ENCODE results near the gene DDIT4.
"Not testable (repeated sequence)": the region's sequence is repeated elsewhere in the genome, so short reads cannot be mapped to it uniquely, and the experiment has no call there.

DDIT4 gene

GRCh38 chr10:72291019-72291532 is 17.4 kb downstream of the DDIT4 start:
- FAIRE-seq = no peak
- TF ChIP-seq SPI1 (IDR thresholded peaks at IDR 0.05; ENCODE audit: low read depth, low read length) (no peak), TAF1 (IDR thresholded peaks at IDR 0.05; ENCODE audit: low read depth, low read length) (no peak), POLR2AphosphoS5 (IDR thresholded peaks at IDR 0.05; ENCODE audit: low read depth, low read length) (no peak)
- DNase-seq (ENCODE audit: insufficient read length, low spot score) = no peak

DNA sequence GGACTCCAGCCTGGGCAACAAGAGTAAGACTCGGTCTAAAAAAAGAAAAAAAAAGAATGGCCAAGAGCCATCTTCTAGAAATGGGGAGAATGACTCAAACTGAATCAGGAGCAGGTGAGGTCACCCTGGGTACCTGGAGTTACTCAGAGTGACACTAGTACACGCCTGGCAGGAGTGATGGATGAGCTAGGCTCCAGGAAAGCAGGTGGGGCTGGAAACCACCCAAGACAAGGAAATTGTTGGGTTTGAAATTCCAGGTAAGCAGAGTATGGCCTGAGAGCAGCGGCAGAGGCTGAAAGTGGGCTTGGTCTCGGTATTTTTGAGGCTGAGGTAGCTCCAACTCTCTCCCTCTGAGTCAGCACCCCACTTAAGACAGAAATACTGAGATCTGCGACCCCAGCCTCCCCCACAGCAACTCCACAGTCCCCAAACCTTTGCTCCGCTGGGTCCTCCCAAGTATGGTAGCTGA is 18.5 kb downstream of the DDIT4 start:
- TF ChIP-seq SPI1 (IDR thresholded peaks at IDR 0.05; ENCODE audit: low read depth, low read length) (no peak), POLR2A (IDR thresholded peaks at IDR 0.05; ENCODE audit: low read depth, low read length) (no peak), TAF1 (IDR thresholded peaks at IDR 0.05; ENCODE audit: low read depth, low read length) (no peak), POU2F2 (IDR thresholded peaks at IDR 0.05; ENCODE audit: low read depth, low read length) (no peak), PAX5 (IDR thresholded peaks at IDR 0.05; ENCODE audit: insufficient read depth, low read length, severe bottlenecking) (no peak), POLR2AphosphoS5 (IDR thresholded peaks at IDR 0.05; ENCODE audit: low read depth, low read length) (no peak)
- FAIRE-seq = no peak
- no peak for DNase-seq (ENCODE audit: insufficient read length, low spot score)

GRCh38 chr10:72295330-72295910 is 21.7 kb downstream of the DDIT4 start:
- TF ChIP-seq PAX5 (IDR thresholded peaks at IDR 0.05; ENCODE audit: insufficient read depth, low read length, severe bottlenecking) = no peak
- TF ChIP-seq POU2F2 (IDR thresholded peaks at IDR 0.05; ENCODE audit: low read depth, low read length) = no peak
- TF ChIP-seq SPI1 (IDR thresholded peaks at IDR 0.05; ENCODE audit: low read depth, low read length) = no peak
- TF ChIP-seq TAF1 (IDR thresholded peaks at IDR 0.05; ENCODE audit: low read depth, low read length) = no peak
- TF ChIP-seq POLR2A (IDR thresholded peaks at IDR 0.05; ENCODE audit: low read depth, low read length) = no peak
- TF ChIP-seq POLR2AphosphoS5 (IDR thresholded peaks at IDR 0.05; ENCODE audit: low read depth, low read length) = no peak
- no peak for FAIRE-seq
- no peak for DNase-seq (ENCODE audit: insufficient read length, low spot score)

DNA sequence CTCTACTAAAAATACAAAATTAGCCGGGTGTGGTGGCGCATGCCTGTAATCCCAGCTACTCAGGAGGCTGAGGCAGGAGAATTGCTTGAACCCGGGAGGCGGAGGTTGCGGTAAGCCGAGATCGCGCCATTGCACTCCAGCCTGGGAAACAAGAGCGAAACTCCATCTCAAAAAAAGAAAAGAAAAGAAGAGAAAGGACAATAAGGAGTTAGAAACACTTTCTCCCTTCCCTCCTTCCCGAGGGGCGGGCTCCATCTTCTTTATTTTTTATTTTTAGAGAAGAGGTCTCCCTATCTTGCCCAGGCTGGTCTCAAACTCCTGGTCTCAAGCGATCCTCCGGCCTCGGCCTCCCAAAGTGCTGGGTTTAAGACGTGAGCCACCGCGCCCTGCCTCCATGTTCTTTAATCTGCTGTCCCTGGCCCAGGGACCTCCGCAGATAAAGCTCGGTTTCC is 23.1 kb downstream of the DDIT4 start:
- DNase-seq (ENCODE audit: insufficient read length, low spot score); FAIRE-seq: not testable (repeated sequence)

DNA sequence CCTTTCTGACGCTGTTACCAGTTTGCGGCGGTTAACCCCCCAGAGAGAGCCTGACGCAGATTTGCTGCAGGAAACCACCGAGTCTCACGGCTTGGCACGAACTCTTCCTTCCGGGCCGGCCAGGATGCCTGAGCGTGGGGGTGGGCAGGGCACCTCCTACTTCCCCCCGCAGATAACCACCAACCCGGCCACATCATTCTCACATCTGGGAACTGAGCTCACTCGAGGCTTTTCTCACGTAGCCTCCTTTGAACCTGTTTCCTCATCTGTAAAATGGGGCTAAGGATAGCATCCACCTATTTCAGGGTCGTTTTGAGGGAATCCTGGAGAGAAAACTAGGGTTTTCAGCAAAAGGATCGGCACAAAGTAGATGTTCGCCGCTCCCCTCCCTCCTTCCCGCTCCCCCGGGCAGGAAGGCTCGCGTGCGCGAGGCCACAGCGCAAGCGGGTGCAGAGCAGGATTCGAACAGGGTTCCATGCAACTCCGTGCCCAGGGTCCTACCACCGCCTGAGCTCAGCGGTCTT is 23.6 kb downstream of the DDIT4 start:
- DNase-seq (ENCODE audit: insufficient read length, low spot score) (peak; percentile 60), FAIRE-seq (peak; percentile 88)
- TF ChIP-seq SPI1 (IDR thresholded peaks at IDR 0.05; ENCODE audit: low read depth, low read length) = peak; percentile 81
- peak; percentile 84 for TF ChIP-seq POLR2A (IDR thresholded peaks at IDR 0.05; ENCODE audit: low read depth, low read length)
- peak; percentile 90 for TF ChIP-seq POLR2AphosphoS5 (IDR thresholded peaks at IDR 0.05; ENCODE audit: low read depth, low read length)
- no peak; the same call in 1 of the 2 replicates for TF ChIP-seq TAF1 (IDR thresholded peaks at IDR 0.05; ENCODE audit: low read depth, low read length)
- peak; percentile 77 for TF ChIP-seq PAX5 (IDR thresholded peaks at IDR 0.05; ENCODE audit: insufficient read depth, low read length, severe bottlenecking)
- TF ChIP-seq POU2F2 (IDR thresholded peaks at IDR 0.05; ENCODE audit: low read depth, low read length) = peak; percentile 93

DNA sequence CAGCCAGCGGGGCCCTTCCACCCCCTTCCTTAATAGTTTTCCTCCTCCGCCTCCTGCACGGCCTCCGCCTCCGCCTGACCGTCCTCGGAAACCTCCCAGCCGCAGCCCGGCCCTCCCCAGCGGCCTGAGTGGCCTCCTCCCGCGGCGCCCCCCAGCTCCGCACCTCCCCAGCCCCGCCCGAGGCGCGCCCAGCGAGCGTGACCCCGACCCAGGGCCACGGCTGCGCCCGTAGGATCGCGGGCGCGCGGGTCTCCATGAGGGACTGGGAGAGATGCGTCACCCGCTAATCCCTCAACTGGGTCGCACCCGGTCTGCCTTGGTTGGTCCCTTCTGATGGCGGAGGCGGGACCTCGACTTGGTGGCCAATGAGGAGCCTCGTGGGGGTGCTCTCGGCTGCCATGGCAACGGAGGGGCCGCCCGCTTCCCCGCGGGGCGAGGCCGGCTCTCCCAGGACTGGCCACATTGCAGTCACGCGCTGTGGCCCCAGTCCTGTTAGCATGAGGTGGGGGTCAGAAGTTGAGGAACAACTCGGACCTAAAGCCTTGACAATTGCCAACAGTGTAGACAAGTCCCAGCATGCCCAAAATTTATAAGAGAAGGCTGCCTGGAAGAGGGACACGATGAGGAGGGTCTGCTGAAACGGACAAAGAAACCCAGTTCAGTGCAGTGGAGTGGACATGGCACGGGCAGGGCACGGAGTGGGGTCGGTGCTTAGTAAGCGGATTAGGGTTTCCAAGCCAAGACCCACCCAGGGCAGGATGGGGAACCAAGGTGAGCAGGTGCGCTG is 24.3 kb downstream of the DDIT4 start:
- peak; percentile 85 for DNase-seq (ENCODE audit: insufficient read length, low spot score)
- peak; percentile 40 for TF ChIP-seq POLR2AphosphoS5 (IDR thresholded peaks at IDR 0.05; ENCODE audit: low read depth, low read length)
- TF ChIP-seq POU2F2 (IDR thresholded peaks at IDR 0.05; ENCODE audit: low read depth, low read length) = peak; percentile 78; the same call in 1 of the 2 replicates
- TF ChIP-seq POLR2A (IDR thresholded peaks at IDR 0.05; ENCODE audit: low read depth, low read length) = peak; percentile 77
- TF ChIP-seq PAX5 (IDR thresholded peaks at IDR 0.05; ENCODE audit: insufficient read depth, low read length, severe bottlenecking) = peak; percentile 93
- peak; percentile 85 for TF ChIP-seq TAF1 (IDR thresholded peaks at IDR 0.05; ENCODE audit: low read depth, low read length)
- no peak for TF ChIP-seq SPI1 (IDR thresholded peaks at IDR 0.05; ENCODE audit: low read depth, low read length)
- FAIRE-seq = peak; percentile 87

- FAIRE-seq (no peak), DNase-seq (ENCODE audit: insufficient read length, low spot score) (no peak)
- TF ChIP-seq TAF1 (IDR thresholded peaks at IDR 0.05; ENCODE audit: low read depth, low read length) (no peak), POU2F2 (IDR thresholded peaks at IDR 0.05; ENCODE audit: low read depth, low read length) (no peak), PAX5 (IDR thresholded peaks at IDR 0.05; ENCODE audit: insufficient read depth, low read length, severe bottlenecking) (no peak), POLR2A (IDR thresholded peaks at IDR 0.05; ENCODE audit: low read depth, low read length) (no peak), POLR2AphosphoS5 (IDR thresholded peaks at IDR 0.05; ENCODE audit: low read depth, low read length) (no peak), SPI1 (IDR thresholded peaks at IDR 0.05; ENCODE audit: low read depth, low read length) (no peak)
These were observed 25.1 kb downstream of the DDIT4 start for GRCh38 chr10:72298592-72299519.

- DNase-seq (ENCODE audit: insufficient read length, low spot score) (no peak), FAIRE-seq (no peak)
- no peak for TF ChIP-seq POLR2AphosphoS5 (IDR thresholded peaks at IDR 0.05; ENCODE audit: low read depth, low read length)
- TF ChIP-seq PAX5 (IDR thresholded peaks at IDR 0.05; ENCODE audit: insufficient read depth, low read length, severe bottlenecking) = no peak
- no peak for TF ChIP-seq SPI1 (IDR thresholded peaks at IDR 0.05; ENCODE audit: low read depth, low read length)
- no peak for TF ChIP-seq POLR2A (IDR thresholded peaks at IDR 0.05; ENCODE audit: low read depth, low read length)
- no peak for TF ChIP-seq POU2F2 (IDR thresholded peaks at IDR 0.05; ENCODE audit: low read depth, low read length)
- no peak for TF ChIP-seq TAF1 (IDR thresholded peaks at IDR 0.05; ENCODE audit: low read depth, low read length)
These were observed 29.9 kb downstream of the DDIT4 start for GRCh38 chr10:72303424-72304128.
